Heart right ventricle (tissue), 16 donors: Measurements from ENCODE around the gene CNTN4. TPM values are rescaled to one million over a fixed set of nuclear protein-coding genes. Genes with fewer than 3 reads are reported as not detected.

Experiments used
- ATAC-seq, 8 donors: fragments of 200-7000 bp; cut with Tn5 transposase; one replicate each; pipeline ENCODE4 v1.9.1; 2020; ENCODE audit warnings: mild to moderate bottlenecking in 8 of 8, moderate library complexity in 8 of 8, moderate number of reproducible peaks in 1 of 8
- DNase-seq, 2 donors: peaks; one replicate each; pipeline ENCODE4 v3.0.0-alpha.2; 2020
- H3K27ac ChIP-seq, 10 donors: fragments of 200-600 bp; sonication (generic) in 2 of 10; one replicate each; pipeline versions ENCODE4 v1.5.0 to v1.8.0; 2020 to 2022; ENCODE audit warnings: mild to moderate bottlenecking in 3 of 10
- H3K27me3 ChIP-seq, 7 donors: fragments of 200-600 bp; one replicate each; pipeline ENCODE4 v1.8.0; 2021 to 2022; ENCODE audit warnings: mild to moderate bottlenecking in 2 of 7
- H3K36me3 ChIP-seq, 9 donors: fragments of 200-600 bp; sonication (generic) in 1 of 9; one replicate each; pipeline versions ENCODE4 v1.5.0 to v1.8.0; 2020 to 2022; ENCODE audit warnings: mild to moderate bottlenecking in 2 of 9
- H3K4me1 ChIP-seq, 9 donors: fragments of 200-600 bp; sonication (generic) in 1 of 9; one replicate each; pipeline versions ENCODE4 v1.5.0 to v1.8.0; 2020 to 2022; ENCODE audit warnings: mild to moderate bottlenecking in 4 of 9
- H3K4me3 ChIP-seq, 10 donors: fragments of 200-600 bp; sonication (generic) in 2 of 10; one replicate each; pipeline versions ENCODE4 v1.5.0 to v1.8.0; 2020 to 2022; ENCODE audit warnings: mild to moderate bottlenecking in 7 of 10, moderate library complexity in 2 of 10
- H3K9me3 ChIP-seq, 11 donors: fragments of 200-600 bp in 10 of 11; sonication (generic) in 2 of 11; one replicate each; pipeline versions ENCODE4 v1.5.0 to v1.8.0; 2013 to 2022; ENCODE audit warnings: mild to moderate bottlenecking in 2 of 11, control low read depth in 1 of 11, moderate library complexity in 1 of 11
- CTCF ChIP-seq, 9 donors: fragments of 200-600 bp; sonication (generic) in 2 of 9; IDR thresholded peaks; one replicate each; pipeline versions ENCODE4 v1.5.0 to v1.8.0; 2021 to 2022; ENCODE audit warnings: antibody characterized with exemption in 9 of 9, mild to moderate bottlenecking in 5 of 9, moderate library complexity in 1 of 9
- WGBS, 2 donors: extraction: QIAGEN DNeasy Blood & Tissue Kit; methylation state at CpG; one replicate each; pipeline ENCODE4 v1.1.7; 2013; ENCODE audit warnings: inconsistent platforms in 1 of 2; 5-methylcytosine and 5-hydroxymethylcytosine counted together
- intact Hi-C, 10 donors: fragments of 100-400 bp; cut with DNase I; formaldehyde crosslinking; loops; one replicate each; pipeline versions ENCODE4 v1.11.1 to v1.14.2; 2022
- polyA plus RNA-seq, 2 donors: library from polyadenylated mRNA; stranded (reverse); fragments of 200-250 nt; gene quantifications; one replicate each; pipeline ENCODE4 v1.2.3, GENCODE V29; 2013
- total RNA-seq, 10 donors: library from RNA; stranded (reverse); fragmentation: NEBNext Ultra II Directional in 3 of 10; extraction: Animal tissue kit (Norgen Biotek cat#: 25700) in 3 of 10; gene quantifications; one replicate each; pipeline versions ENCODE4 v1.2.1 to v1.2.4, GENCODE V29; 2021 to 2023
- donor health status: Arrhythmogenic right ventricular cardiomyopathy.
- donor health status: ischemic (EF 13 %, LVEDD 7.1; RV severe dilation, severe dysfunction).
- donor health status: healthy with polysubstance abuse.
- donor health status: DM: no; HTN: yes; CAD: no.
- donor health status: DM: no; HTN: no; CAD: no.
- donor health status: ischemic (EF 25% LVEDD 6.9; RV normal size, moderate dysfunction).
- donor health status: ischemic (EF 25% LVEDD 5.7; RV mildly dilated, moderate dysfunction).
- donor health status: healthy.
- donor health status: DM: yes; HTN: yes; CAD: no.
- donor health status: Ischemic cardiomyopathy.
- donor health status: ischemic (EF 35%, LVEDD 5.7; RV mildly dilated, moderate dysfunction).
- donor health status: nonischemic (EF 11% LVEDD 7.7; RV severe dilation, severe dysfunction).
- donor health status: DM: yes; HTN: yes; CAD: no.
- donor health status: PGD.
- donor health status: ischemic (EF 29% LVEDD 5.4; RV normal size, mild dysfunction).
- donor health status: nonischemic (EF 23%, LVEDD 6.1; RV moderate dilation, normal function).

The CNTN4 gene
- total and polyA plus RNA-seq, 12 donors, result 0.48 to 4.7 (median 2.5) TPM

- no peak overlapping the region for H3K4me3 ChIP-seq
- H3K4me1 ChIP-seq, result no peaks in the 10 kb centered on the region
- no peak overlapping the region for H3K27ac ChIP-seq
- no peaks in the 10 kb centered on the region for H3K9me3 ChIP-seq
- ATAC-seq (no peak), DNase-seq (no peak)
- WGBS, 2 donors, result 84% methylated on average over 4 of the region's 4 CpGs
- no peak for TF ChIP-seq CTCF (IDR thresholded peaks at IDR 0.05)
- intact Hi-C loops, result no loop called here
- H3K27me3 ChIP-seq, result no peaks in the 10 kb centered on the region
- no peaks in the 10 kb centered on the region for H3K36me3 ChIP-seq
Observed at GRCh38 chr3:2837910-2838309, 739.2 kb downstream of the CNTN4 start.

GRCh38 chr3:2838546-2839157 lies 740.0 kb downstream of the CNTN4 start:
- no peak overlapping the region for H3K4me3 ChIP-seq
- intact Hi-C loops, result no loop called here
- H3K36me3 ChIP-seq, result no peaks in the 10 kb centered on the region
- TF ChIP-seq CTCF (IDR thresholded peaks at IDR 0.05), result no peak
- H3K9me3 ChIP-seq, result no peaks in the 10 kb centered on the region
- no peaks in the 10 kb centered on the region for H3K4me1 ChIP-seq
- DNase-seq (no peak), ATAC-seq (peak in 3 of 8 donors; percentile 38 to 80 (median 41))
- 36 to 54% methylated on average over 6 of the region's 6 CpGs for WGBS, 2 donors
- H3K27ac ChIP-seq, result no peak overlapping the region
- no peaks in the 10 kb centered on the region for H3K27me3 ChIP-seq

GRCh38 chr3:2839876-2840275 lies 741.2 kb downstream of the CNTN4 start:
- H3K4me1 ChIP-seq, result no peaks in the 10 kb centered on the region
- intact Hi-C loops, result no loop called here
- no peaks in the 10 kb centered on the region for H3K27me3 ChIP-seq
- no peak for TF ChIP-seq CTCF (IDR thresholded peaks at IDR 0.05)
- H3K9me3 ChIP-seq, result no peaks in the 10 kb centered on the region
- no peak overlapping the region for H3K4me3 ChIP-seq
- H3K27ac ChIP-seq, result no peak overlapping the region
- no peak for DNase-seq
- WGBS, 2 donors, result 63 to 75% methylated on average over 3 of the region's 3 CpGs
- H3K36me3 ChIP-seq, result no peaks in the 10 kb centered on the region
- ATAC-seq, result peak in 4 of 8 donors; percentile 27 to 83 (median 59)

- Histone ChIP-seq H3K27me3 (no peaks in the 10 kb centered on the region), H3K36me3 (no peaks in the 10 kb centered on the region), H3K4me1 (no peaks in the 10 kb centered on the region), H3K4me3 (no peak overlapping the region), H3K27ac (no peak overlapping the region), H3K9me3 (no peaks in the 10 kb centered on the region)
- DNase-seq (no peak), ATAC-seq (peak in 1 of 8 donors; percentile 19)
- intact Hi-C loops, result no loop called here
- no peak for TF ChIP-seq CTCF (IDR thresholded peaks at IDR 0.05)
- 52 to 60% methylated on average over 3 of the region's 3 CpGs for WGBS, 2 donors
Observed at GRCh38 chr3:2847062-2847841, 748.6 kb downstream of the CNTN4 start.
